GM12878 (cell line): ENCODE measurements around the gene MRPL54. TPM values are rescaled to one million over a fixed set of nuclear protein-coding genes. Genes with fewer than 3 reads are reported as not detected.

Source experiments
- ATAC-seq: fragments of 200-7000 bp; cut with Tn5 transposase; 3 replicates; pipeline ENCODE4 v1.9.1; 2020; ENCODE audit warnings: mild to moderate bottlenecking, moderate library complexity
- BruUV-seq: library from RNA; stranded (reverse); fragments of 400-500 nt; replicated peaks from 2 replicates; lab custom pipeline; 2021; lab: Mats Ljungman, UMichigan
- CTCF ChIA-PET: fragments of 300-600 bp; sonication (Branson Sonifier 250); formaldehyde crosslinking; extraction: SDS; loops from one replicate; lab custom pipeline; 2021; ENCODE audit warnings: inconsistent platforms; lab: Yijun Ruan, JAX
- POLR2A ChIA-PET: fragments of 350-600 bp; formaldehyde crosslinking; extraction: SDS; loops from one replicate; lab custom pipeline; 2021; ENCODE audit warnings: inconsistent platforms; lab: Charles Lee
- RAD21 ChIA-PET: fragments of 300-600 bp; sonication (Branson Sonifier 250); formaldehyde crosslinking; loops from one replicate; lab custom pipeline; 2023; ENCODE audit warnings: antibody characterized with exemption; ENCODE audit not compliant: unreplicated experiment; lab: Charles Lee
- SMC1A ChIA-PET: fragments of 300-600 bp; sonication (Branson Sonifier 250); formaldehyde crosslinking; loops from one replicate; lab custom pipeline; 2023; ENCODE audit not compliant: unreplicated experiment, uncharacterized antibody; lab: Charles Lee
- DNase-seq: peaks from one replicate; pipeline ENCODE4 v3.0.0-alpha.2; 2011; ENCODE audit warnings: low read depth, low spot score
- FAIRE-seq: peaks from 3 replicates; lab custom pipeline; 2011; peaks lifted over from hg19 to GRCh38; lab: Jason Lieb, UNC
- H2AFZ ChIP-seq: 2 replicates; pipeline ENCODE4 v1.6.0; 2011; ENCODE audit warnings: low read depth, low read length, control low read depth; ENCODE audit not compliant: control insufficient read depth
- H3K27ac ChIP-seq: 2 replicates; pipeline ENCODE4 v1.5.1; 2011; ENCODE audit warnings: control low read depth; ENCODE audit not compliant: control insufficient read depth, insufficient read depth
- H3K27me3 ChIP-seq, 2 experiments: replicated peaks in 1 of 2; 2 replicates each; pipeline versions ENCODE4 v1.6.0 to v1.6.1; 2011; ENCODE audit warnings: low read length in 1 of 2; ENCODE audit not compliant: control insufficient read depth in 2 of 2, insufficient read depth in 2 of 2
- H3K36me3 ChIP-seq, 2 experiments: 2 replicates each; pipeline ENCODE4 v1.5.1; 2011; ENCODE audit warnings: low read length in 1 of 2; ENCODE audit not compliant: control insufficient read depth in 2 of 2, insufficient read depth in 2 of 2
- H3K4me1 ChIP-seq: 2 replicates; pipeline ENCODE4 v1.6.1; 2011; ENCODE audit warnings: mild to moderate bottlenecking, low read length, moderate library complexity, mixed read lengths; ENCODE audit not compliant: control insufficient read depth, insufficient read depth
- H3K4me2 ChIP-seq: 2 replicates; pipeline ENCODE4 v1.6.0; 2011; ENCODE audit warnings: control low read depth; ENCODE audit not compliant: control insufficient read depth, insufficient read depth
- H3K4me3 ChIP-seq: fragments of 200-600 bp; sonication (generic); 2 replicates; pipeline ENCODE4 v1.5.1; 2016
- H3K79me2 ChIP-seq: 2 replicates; pipeline ENCODE4 v1.6.0; 2011; ENCODE audit warnings: low read length; ENCODE audit not compliant: control insufficient read depth, insufficient read depth
- H3K9ac ChIP-seq: 2 replicates; pipeline ENCODE4 v1.8.0; 2011; ENCODE audit warnings: low read length, control low read depth, mixed read lengths; ENCODE audit not compliant: control insufficient read depth, insufficient read depth
- H3K9me3 ChIP-seq: replicated peaks from 3 replicates; pipeline ENCODE4 v1.5.1; 2011; ENCODE audit warnings: mild to moderate bottlenecking, low read length; ENCODE audit not compliant: control insufficient read depth, insufficient read depth
- H4K20me1 ChIP-seq: 2 replicates; pipeline ENCODE4 v1.6.0; 2011; ENCODE audit not compliant: control insufficient read depth, insufficient read depth
- BACH1 ChIP-seq: fragments of 450-650 bp; IDR thresholded peaks from 2 replicates; pipeline ENCODE4 v1.6.1; 2017; ENCODE audit warnings: mild to moderate bottlenecking, borderline replicate concordance
- CREM ChIP-seq: IDR thresholded peaks from 2 replicates; pipeline ENCODE4 v1.6.1; 2014; ENCODE audit warnings: antibody characterized with exemption, low read depth
- DPF2 ChIP-seq: fragments of 450-650 bp; IDR thresholded peaks from 2 replicates; pipeline ENCODE4 v1.6.1; 2017; ENCODE audit warnings: mild to moderate bottlenecking
- E2F4 ChIP-seq: IDR thresholded peaks from 2 replicates; pipeline ENCODE4 v1.6.1; 2012; ENCODE audit warnings: low read depth, low read length, improper control_type of control experiment
- ETV6 ChIP-seq, 2 experiments: fragments of 450-650 bp in 1 of 2; IDR thresholded peaks in 1 of 2; conservative IDR thresholded peaks in 1 of 2; 2 replicates each; pipeline ENCODE4 v1.6.1; 2014; ENCODE audit warnings: antibody characterized with exemption in 1 of 2, borderline replicate concordance in 1 of 2, low read depth in 1 of 2, mild to moderate bottlenecking in 1 of 2, moderate library complexity in 1 of 2
- NFXL1 ChIP-seq: fragments of 450-650 bp; IDR thresholded peaks from 2 replicates; pipeline ENCODE4 v1.6.1; 2017; ENCODE audit warnings: antibody characterized with exemption, mild to moderate bottlenecking, borderline replicate concordance
- PAX5 ChIP-seq: IDR thresholded peaks from 2 replicates; pipeline ENCODE4 v1.6.1; 2011; ENCODE audit warnings: low read depth, low read length, borderline replicate concordance
- WGBS: methylation state at CpG from one replicate; pipeline ENCODE4 v1.1.6; 2016; ENCODE audit warnings: low lambda C conversion rate; ENCODE audit not compliant: insufficient replicate concordance, insufficient coverage; ENCODE audit errors: missing lambda C conversion rate; 5-methylcytosine and 5-hydroxymethylcytosine counted together
- in situ Hi-C: fragments of 300-500 bp; cut with MboI; formaldehyde crosslinking; loops from 9 replicates; pipeline ENCODE4 v1.14.3; 2018; ENCODE audit warnings: mixed read lengths
- intact Hi-C: fragments of 100-400 bp; cut with micrococcal nuclease; formaldehyde crosslinking; loops from one replicate; pipeline ENCODE4 v1.14.2; 2022; ENCODE audit not compliant: unreplicated experiment
- polyA plus RNA-seq, 11 experiments: library from polyadenylated mRNA; depleted of rRNA in 4 of 11; unstranded in 6 of 11; stranded (reverse) in 5 of 11; fragments of >200 nt; fragmentation: Nextera tagmentation in 4 of 11; fragmentation: Illumina TruSeq in 1 of 11; extraction: Ambion mirVana in 4 of 11; extraction: Trizol in 1 of 11; gene quantifications; 1 replicate in 1 of 11; 2 replicates in 10 of 11; pipeline versions ENCODE4 v1.2.1 to v1.2.3, GENCODE V29; 2011 to 2016; ENCODE audit warnings: inconsistent platforms in 2 of 11, missing spikeins in 2 of 11, low read depth in 1 of 11
- total RNA-seq, 4 experiments: library from RNA; depleted of rRNA in 3 of 4; stranded (reverse); fragments of >200 nt in 3 of 4; fragmentation: Illumina TruSeq in 1 of 4; extraction: Trizol in 1 of 4; gene quantifications; 2 replicates each; pipeline versions ENCODE4 v1.2.1 to v1.2.3, GENCODE V29; 2013 to 2021

The MRPL54 gene
- total and polyA plus RNA-seq, 10 of the 15 experiments (the other 5 are each of a cell fraction or from before 2014, with no cell fraction given), result 3.1 to 98.7 (median 75.2) TPM

- TF ChIP-seq NFXL1 (no peak), PAX5 (no peak)
Observed at GRCh38 chr19:3738477-3739220, 23.8 kb upstream of the MRPL54 start (continued).

DNA sequence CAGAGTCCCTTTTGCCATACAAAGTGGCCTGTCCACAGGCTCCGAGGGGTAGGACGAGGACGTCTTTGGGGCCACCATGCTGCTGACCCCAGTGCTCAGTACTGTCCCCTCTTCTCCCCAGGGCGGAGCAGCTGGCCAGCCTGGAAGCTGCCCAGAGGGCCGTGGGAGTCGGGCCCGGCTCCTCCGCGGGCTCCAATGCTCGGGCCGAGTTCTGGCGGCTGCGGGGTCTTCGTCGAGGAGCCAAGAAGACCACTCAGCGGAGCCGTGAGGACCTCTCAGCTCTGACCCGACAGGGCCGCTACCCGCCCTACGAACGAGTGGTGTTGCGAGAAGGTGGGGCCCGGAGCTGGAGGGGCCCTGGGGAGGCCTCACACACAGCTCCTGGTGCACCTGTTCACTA, 22.1 kb upstream of the MRPL54 start:
- no peak overlapping the region for H3K4me3 ChIP-seq
- ChIA-PET RAD21 (interaction anchor here (1.8 kb wide), 1 partner anchor 82 kb away, joined by 3 read pairs; no protein-coding TSS in a partner anchor), POLR2A (no interaction called here), CTCF (no interaction called here)
- no peaks in the 10 kb centered on the region for H3K9me3 ChIP-seq
- no peaks in the 10 kb centered on the region for H3K27me3 ChIP-seq
- no peaks in the 10 kb centered on the region for H3K36me3 ChIP-seq
- H3K27ac ChIP-seq, result no peak overlapping the region
- DNase-seq, result no peak
- ATAC-seq, result no peak
- H4K20me1 ChIP-seq, result no peaks in the 10 kb centered on the region
- intact Hi-C loops, result no loop called here
- FAIRE-seq, result no peak
- no peak for TF ChIP-seq BACH1
- TF ChIP-seq E2F4, result no peak
- no peak for TF ChIP-seq ETV6 (conservative IDR thresholded peaks at IDR 0.05 in 1 of 2, IDR thresholded peaks at IDR 0.05 in 1 of 2; ENCODE audit: borderline replicate concordance in 1 of 2, low read depth in 1 of 2)
- no peak for TF ChIP-seq CREM
- no peak for TF ChIP-seq DPF2
- TF ChIP-seq, all 136 proteins: peak for 0
- Histone ChIP-seq H2AFZ (no peak overlapping the region), H3K4me2 (no peak overlapping the region), H3K4me1 (no peaks in the 10 kb centered on the region), H3K79me2 (no peaks in the 10 kb centered on the region), H3K9ac (no peak overlapping the region)
- no TSS peak for BruUV-seq
- SMC1A ChIA-PET, result no interaction called here
- 60% methylated on average over 16 of the region's 24 CpGs for WGBS
- in situ Hi-C loops, result no loop called here
